Measurements from ENCODE around the gene BCL2L11.
"Not testable (repeated sequence)": the region's sequence is repeated elsewhere in the genome, so short reads cannot be mapped to it uniquely, and the experiment has no call there.

Gene BCL2L11, protein sequence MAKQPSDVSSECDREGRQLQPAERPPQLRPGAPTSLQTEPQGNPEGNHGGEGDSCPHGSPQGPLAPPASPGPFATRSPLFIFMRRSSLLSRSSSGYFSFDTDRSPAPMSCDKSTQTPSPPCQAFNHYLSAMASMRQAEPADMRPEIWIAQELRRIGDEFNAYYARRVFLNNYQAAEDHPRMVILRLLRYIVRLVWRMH

GRCh38 chr2:111120253-111121027 lies at the start of gene BCL2L11:
BCL2L11 (plus strand) TSS chr2:111120914; CDS start chr2:111123746, 2,832 bp downstream.
- DNase-seq: peak; percentile 78

GRCh38 chr2:111071600-111072171 lies 49.0 kb upstream of the BCL2L11 start:
- no peak for DNase-seq

DNA sequence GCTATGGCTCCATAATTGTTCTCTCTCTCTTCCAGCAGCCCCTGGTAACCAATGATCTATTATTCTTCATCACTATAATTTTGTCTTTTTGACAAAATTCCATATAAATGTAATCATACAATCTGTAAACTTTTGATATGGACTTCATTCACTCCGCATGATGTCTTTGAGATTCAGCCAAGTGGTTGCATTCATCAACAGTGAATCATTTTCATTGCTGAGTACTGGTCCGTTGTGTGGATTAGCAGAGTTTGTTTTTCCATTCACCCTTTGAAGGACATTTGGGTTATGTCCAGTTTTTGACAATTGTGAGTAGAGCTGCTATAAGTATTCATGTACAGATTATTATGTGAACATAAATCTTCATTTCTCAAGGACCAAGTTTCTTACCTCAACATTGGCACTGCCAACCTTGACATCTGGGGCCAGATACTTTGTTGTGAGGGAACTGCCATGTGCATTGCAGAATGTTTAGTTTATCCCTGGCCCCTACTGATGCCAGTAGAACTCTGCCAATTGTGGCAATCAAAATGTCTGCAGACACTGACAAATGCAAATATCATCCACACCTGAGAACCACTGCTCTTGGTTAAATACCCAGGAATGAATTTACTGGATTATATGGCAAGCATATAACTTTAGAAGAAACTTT lies 48.4 kb upstream of the BCL2L11 start:
- no peak for DNase-seq

DNA sequence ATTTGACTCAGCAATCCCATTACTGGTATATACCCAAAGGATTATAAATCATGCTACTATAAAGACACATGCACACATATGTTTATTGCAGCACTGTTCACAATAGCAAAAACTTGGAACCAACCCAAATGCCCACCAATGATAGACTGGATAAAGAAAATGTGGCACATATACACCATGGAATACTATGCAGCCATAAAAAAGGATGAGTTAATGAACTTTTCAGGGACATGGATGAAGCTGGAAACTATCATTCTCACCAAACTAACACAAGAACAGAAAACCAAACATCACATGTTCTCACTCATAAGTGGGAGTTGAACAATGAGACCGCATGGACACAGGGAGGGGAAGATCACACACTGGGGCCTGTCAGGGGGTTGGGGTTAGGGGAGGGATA lies 38.1 kb upstream of the BCL2L11 start:
- DNase-seq: not testable (repeated sequence)

DNA sequence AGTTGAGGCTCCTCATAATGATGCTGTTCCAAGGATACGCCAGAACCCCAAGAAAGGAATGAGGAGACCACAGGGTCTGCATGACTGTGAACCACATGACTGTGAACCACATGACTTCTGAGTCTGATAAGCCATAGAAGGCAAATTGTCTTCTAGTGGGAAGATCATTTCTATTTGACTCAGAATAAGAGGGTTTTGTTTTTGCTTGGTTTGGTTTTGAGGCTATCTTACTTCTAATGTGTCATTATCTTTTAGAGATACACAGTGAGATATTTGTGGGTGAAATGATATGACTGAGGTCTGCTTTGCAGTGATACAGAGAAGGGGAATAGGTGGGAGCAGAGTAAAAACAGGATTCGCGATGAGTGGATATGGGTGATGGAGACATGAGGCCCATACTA lies 28.9 kb upstream of the BCL2L11 start:
- DNase-seq: no peak

DNA sequence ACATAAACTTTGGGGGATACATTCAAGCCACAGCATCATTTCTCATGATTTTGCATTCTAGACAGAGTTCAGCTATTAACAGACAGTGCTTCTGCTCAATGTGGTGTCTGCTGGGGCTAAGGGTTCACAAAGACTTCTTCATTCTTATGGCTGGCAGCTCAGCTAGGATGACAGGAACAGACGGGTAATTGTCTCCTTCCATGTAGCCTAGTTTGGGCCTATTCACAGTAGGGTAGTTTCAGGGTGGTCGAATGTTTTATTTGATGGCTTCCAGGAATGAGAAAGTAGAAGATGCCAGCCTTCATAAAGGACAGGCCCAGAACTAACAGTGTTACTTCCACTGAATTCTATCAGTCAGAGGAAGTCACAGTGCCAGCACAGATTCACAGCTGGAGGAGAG lies 26.0 kb upstream of the BCL2L11 start:
- no peak for DNase-seq

GRCh38 chr2:111095434-111095833 lies 25.3 kb upstream of the BCL2L11 start:
- no peak for DNase-seq

GRCh38 chr2:111099402-111099801 lies 21.3 kb upstream of the BCL2L11 start:
- DNase-seq: no peak

DNA sequence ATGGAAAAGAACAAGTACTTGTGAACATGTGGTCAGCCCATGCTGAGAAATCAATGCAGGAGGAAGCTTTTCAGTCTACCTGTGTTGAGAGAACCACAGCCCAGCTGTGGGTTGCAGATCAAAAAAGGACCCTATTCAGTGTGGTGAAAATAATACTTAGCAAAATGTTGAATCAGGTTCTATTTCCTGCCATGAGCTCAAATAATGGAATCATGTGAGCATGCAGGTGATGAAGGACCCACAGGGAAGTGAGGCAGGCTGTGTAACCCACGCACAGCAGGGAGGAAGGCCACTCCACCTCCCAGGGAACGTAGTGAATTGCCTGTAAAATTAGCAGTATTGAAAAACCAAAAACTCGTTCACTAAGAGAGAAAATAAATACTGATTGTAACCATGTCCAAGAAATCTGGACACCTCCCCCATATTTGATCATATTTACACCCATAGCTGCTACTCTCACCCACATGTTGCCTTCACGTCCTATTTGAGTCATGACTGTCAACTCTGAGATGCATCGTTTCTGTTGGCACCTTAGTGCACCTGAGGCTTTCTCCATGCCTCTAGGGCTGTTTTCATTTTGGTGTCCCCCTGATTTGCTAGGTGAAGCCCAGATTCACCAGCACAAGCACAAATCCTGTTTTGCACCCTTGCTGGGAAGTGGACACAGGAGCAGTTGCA lies 20.5 kb upstream of the BCL2L11 start:
- no peak for DNase-seq

- DNase-seq: no peak
Observed at GRCh38 chr2:111100765-111101162, 19.9 kb upstream of the BCL2L11 start.

GRCh38 chr2:111101592-111101991 lies 19.1 kb upstream of the BCL2L11 start:
- no peak for DNase-seq

DNA sequence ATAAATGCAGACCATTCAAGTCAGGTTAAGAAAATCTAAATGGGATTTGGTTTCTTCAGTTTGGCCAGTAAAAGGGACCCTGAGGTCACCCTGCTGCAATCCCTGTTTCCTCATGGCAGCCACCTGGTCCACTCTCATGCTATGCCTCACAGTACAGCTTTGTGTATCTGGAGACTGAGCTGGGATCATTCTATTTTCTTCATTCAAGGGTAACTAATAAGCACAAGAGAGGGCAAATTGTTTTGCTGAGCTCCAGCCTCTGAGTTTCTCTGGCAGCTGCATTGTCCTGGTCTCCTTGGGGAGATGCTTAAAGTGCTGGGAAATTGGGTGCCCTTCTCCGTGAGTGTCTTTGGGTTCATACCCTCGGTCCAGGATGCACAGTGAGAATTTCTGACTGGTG lies 18.5 kb upstream of the BCL2L11 start:
- no peak for DNase-seq

- no peak for DNase-seq
Observed at GRCh38 chr2:111105926-111106325, 14.8 kb upstream of the BCL2L11 start.

DNA sequence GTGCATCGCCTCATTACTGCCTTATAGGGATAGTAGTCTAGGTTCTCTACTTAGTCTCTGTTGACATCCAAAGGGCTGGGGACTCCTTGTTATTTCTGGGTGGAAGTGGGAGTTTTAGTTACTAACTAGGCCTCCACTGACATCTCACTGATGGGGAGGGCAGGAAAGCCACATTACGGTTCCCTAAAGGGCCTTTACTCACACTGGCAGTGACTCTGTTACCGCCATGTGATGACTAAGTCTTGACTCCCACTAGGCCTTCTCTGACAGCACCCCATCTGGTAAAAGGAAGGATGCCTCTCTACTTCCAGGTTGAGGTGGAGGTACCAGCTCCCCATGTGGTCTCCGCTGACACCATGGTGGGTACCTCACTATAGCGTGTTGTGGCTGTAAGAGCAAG lies 14.0 kb upstream of the BCL2L11 start:
- no peak for DNase-seq

- no peak for DNase-seq
Observed at GRCh38 chr2:111108745-111109271, 11.9 kb upstream of the BCL2L11 start.

- no peak for DNase-seq
Observed at GRCh38 chr2:111111101-111111755, 9.5 kb upstream of the BCL2L11 start.

- DNase-seq: no peak
Observed at GRCh38 chr2:111113838-111114237, 6.9 kb upstream of the BCL2L11 start.

DNA sequence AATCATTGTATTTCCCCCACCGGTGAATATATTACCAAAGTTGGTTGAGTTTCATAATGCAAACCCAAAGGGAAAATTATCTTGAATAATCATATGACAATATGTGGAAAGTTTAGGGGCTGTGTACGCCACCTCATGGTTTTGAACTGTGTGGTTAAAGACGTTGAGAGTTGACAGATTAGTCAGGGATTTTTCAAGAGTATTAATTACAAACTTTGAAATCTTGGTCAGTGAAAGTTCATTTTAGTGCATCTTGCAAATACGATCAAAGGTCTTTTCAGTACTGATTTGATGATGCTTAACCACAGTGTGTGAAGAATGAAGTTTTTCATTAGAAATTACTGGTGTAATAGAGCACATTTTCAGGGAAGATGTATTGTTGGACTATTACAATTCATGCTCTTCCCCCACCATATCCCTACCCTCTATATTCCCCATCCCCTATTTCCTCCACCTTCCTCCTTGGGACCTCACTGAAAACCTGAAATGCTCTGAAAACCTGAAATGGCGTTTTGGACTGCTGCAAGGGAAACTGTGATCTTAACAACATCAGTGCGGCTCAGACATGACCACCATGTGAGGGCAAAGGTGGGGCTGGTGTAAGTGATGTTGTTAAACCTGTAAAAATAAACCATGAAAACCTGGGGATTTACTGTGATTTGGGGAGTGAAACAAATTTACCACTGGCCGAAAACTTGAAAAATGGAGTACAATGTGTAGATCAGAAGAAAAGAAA lies 4.5 kb upstream of the BCL2L11 start:
- no peak for DNase-seq

GRCh38 chr2:111116843-111117597 lies 3.7 kb upstream of the BCL2L11 start:
- peak; percentile 92 for DNase-seq

- DNase-seq: no peak
Observed at GRCh38 chr2:111117598-111118480, 2.9 kb upstream of the BCL2L11 start.

All from DMS79 (cell line).